IPS-18c (cell line): ENCODE results near the gene KHDC1.
"Not testable (repeated sequence)": the region's sequence is repeated elsewhere in the genome, so short reads cannot be mapped to it uniquely, and the experiment has no call there.

Experiments used
- H3K4me3 ChIP-seq: 2 replicates; pipeline ENCODE4 v1.7.0; 2013; ENCODE audit warnings: low read depth, mild to moderate bottlenecking, low read length, moderate library complexity; ENCODE audit not compliant: insufficient read depth
- H3K9me3 ChIP-seq: one replicate; pipeline ENCODE4 v1.6.1; 2013; ENCODE audit warnings: mild to moderate bottlenecking, low read length, moderate library complexity; ENCODE audit not compliant: control insufficient read depth, insufficient read depth

Gene KHDC1, protein sequence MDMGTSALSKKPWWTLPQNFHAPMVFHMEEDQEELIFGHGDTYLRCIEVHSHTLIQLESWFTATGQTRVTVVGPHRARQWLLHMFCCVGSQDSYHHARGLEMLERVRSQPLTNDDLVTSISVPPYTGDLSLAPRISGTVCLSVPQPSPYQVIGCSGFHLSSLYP

GRCh38 chr6:73262671-73263569 is at the start of gene KHDC1:
Gene KHDC1, minus strand, starts transcription at chr6:73263196. Its CDS starts 20,679 bp downstream, at chr6:73242517.
- H3K4me3 ChIP-seq: peak within 1 kb of the TSS; percentile 82
- no peaks in the 10 kb centered on the region for H3K9me3 ChIP-seq

DNA sequence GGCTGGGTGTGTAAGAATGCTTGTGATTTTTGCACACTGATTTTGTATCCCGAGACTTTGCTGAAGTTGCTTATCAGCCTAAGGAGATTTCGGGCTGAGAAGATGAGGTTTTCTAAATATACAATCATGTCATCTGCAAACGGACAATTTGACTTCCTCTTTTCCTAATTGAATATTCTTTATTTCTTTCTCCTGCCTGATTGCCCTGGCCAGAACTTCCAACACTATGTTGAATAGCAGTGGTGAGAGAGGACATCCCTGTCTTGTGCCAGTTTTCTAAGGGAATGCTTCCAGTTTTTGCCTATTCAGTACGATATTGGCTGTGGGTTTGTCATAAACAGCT is 47.5 kb upstream of the KHDC1 start:
- peak overlapping the region; percentile 74; the same call in 1 of the 2 replicates for H3K4me3 ChIP-seq
- not testable (repeated sequence) for H3K9me3 ChIP-seq

- Histone ChIP-seq H3K4me3 (peak overlapping the region; percentile 74), H3K9me3 (no peaks in the 10 kb centered on the region)
Measured at GRCh38 chr6:73309785-73310502, 46.9 kb upstream of the KHDC1 start.

DNA sequence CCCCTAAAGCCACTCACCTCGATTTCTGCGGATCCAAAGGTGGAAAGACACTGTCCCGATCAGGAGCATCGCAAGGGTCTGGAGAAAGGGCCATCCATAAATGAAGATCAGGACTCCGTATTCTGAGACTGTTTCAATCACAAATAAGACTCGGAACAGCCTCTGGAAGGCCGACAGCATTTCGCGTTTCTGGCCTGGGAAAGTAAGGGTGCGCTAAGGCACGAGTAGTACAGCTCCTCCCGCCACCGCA is 46.5 kb upstream of the KHDC1 start:
- Histone ChIP-seq H3K4me3 (peak overlapping the region; percentile 74), H3K9me3 (no peaks in the 10 kb centered on the region)

GRCh38 chr6:73308712-73309534 is 45.9 kb upstream of the KHDC1 start:
- no peaks in the 10 kb centered on the region for H3K9me3 ChIP-seq
- peak overlapping the region; percentile 74 for H3K4me3 ChIP-seq

- H3K9me3 ChIP-seq, H3K4me3 ChIP-seq: not testable (repeated sequence)
Measured at GRCh38 chr6:73303773-73304172, 40.8 kb upstream of the KHDC1 start.

DNA sequence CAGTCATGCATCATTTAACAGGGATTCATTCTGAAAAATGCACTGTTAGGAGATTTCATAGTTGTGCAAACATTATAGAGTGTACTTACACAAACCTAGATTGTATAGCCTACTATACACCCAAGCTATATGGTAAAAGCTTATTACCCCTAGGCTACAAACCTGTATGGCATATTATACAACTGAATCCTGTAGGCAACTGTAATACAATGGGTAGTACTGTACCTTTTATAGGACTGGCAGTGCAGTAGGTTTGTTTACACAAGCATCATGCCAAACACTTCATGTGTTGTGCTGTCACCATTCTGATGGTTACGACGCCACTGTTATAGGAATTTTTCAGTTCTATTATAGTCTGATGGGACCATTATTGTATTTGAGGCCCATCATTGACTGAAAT is 39.3 kb upstream of the KHDC1 start:
- Histone ChIP-seq H3K4me3 (no peak overlapping the region), H3K9me3 (no peaks in the 10 kb centered on the region)

GRCh38 chr6:73299151-73299971 is 36.4 kb upstream of the KHDC1 start:
- H3K4me3 ChIP-seq: no peak overlapping the region
- H3K9me3 ChIP-seq: no peaks in the 10 kb centered on the region

- Histone ChIP-seq H3K9me3 (no peaks in the 10 kb centered on the region), H3K4me3 (no peak overlapping the region)
Measured at GRCh38 chr6:73293331-73293730, 30.3 kb upstream of the KHDC1 start.

DNA sequence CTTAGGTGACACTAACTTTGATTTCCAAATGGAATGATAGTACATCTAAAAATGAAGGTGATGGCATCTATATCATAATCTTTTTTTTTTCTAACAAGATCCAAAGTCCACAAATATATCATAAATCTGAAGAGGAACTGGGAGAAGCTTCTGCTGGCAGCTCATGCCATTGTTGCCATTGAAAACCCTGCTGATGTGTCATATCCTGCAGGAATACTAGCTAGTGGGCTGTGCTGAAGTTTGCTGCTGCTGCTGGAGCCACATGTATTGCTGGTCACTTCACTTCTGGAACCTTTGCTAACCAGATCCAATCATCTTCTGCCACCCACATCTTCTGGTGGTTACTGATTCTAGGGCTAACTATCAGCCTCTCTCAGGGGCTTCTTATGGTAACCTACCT is 27.4 kb upstream of the KHDC1 start:
- no peak overlapping the region for H3K4me3 ChIP-seq
- no peaks in the 10 kb centered on the region for H3K9me3 ChIP-seq

- Histone ChIP-seq H3K4me3 (no peak overlapping the region), H3K9me3 (no peaks in the 10 kb centered on the region)
Measured at GRCh38 chr6:73286752-73287151, 23.8 kb upstream of the KHDC1 start.

DNA sequence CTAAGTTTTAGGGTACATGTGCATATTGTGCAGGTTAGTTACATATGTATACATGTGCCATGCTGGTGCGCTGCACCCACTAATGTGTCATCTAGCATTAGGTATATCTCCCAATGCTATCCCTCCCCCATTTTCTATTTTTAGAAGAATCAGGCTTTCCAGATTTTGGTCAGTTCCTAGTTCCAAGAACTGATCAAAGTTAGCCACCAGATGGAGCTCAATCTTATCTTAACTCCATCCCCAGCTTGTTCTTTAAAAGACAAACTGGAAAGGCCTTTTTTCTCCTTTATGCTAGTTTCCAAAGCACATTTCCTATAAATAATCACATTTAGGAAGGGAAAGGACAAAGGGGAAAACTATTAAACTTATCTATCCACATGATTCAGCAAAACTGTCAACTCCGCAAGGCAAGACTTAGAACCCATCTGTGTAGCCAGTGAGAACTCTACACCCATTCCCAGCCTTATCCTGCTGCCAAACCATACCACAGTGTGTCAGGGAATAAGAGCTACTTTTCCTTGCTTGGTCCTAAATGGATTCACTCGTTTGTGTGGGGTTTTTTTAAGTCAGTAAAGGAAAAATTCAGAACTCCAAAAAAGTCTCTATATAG is 22.8 kb upstream of the KHDC1 start:
- H3K4me3 ChIP-seq: no peak overlapping the region
- H3K9me3 ChIP-seq: no peaks in the 10 kb centered on the region

- Histone ChIP-seq H3K9me3 (no peaks in the 10 kb centered on the region), H3K4me3 (no peak overlapping the region)
Measured at GRCh38 chr6:73282871-73283270, 19.9 kb upstream of the KHDC1 start.

DNA sequence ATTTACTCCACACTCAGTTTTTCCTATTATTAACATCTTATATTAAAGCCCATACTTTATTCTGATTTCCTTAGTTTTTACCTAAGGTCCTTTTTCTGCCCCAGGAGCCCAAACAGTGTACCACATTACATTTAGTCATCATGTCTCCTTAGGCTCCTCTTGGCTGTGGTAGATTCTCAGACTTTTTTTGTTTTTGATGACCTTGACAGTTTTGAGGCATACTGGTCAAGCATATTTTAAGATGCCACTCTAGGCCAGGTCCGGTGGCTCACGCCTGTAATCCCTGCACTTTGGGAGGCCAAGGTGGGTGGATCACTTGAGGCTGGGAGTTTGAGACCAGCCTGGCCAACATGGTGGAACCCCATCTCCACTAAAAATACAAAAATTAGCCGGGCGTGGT is 18.7 kb upstream of the KHDC1 start:
- not testable (repeated sequence) for H3K4me3 ChIP-seq, H3K9me3 ChIP-seq

- H3K4me3 ChIP-seq, H3K9me3 ChIP-seq: not testable (repeated sequence)
Measured at GRCh38 chr6:73269296-73269695, 6.3 kb upstream of the KHDC1 start.

DNA sequence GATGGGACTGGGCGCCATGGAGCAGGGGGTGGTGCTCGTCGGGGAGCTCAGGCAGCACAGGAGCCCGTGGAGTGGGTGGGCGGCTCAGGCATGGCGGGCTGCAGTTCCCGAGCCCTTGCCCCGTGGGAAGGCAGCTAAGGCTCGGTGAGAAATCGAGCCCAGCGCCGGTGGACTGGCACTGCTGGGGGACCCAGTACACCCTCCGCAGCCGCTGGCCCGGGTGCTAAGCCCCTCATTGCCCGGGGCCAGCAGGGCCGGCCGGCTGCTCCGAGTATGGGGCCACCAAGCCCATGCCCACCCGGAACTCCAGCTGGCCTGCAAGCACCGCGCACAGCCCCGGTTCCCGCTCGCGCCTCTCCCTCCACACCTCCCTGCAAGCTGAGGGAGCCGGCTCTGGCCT is 5.9 kb upstream of the KHDC1 start:
- not testable (repeated sequence) for H3K9me3 ChIP-seq, H3K4me3 ChIP-seq
